ENCODE measurements around the gene OR11H7. TPM values are rescaled to one million over a fixed set of nuclear protein-coding genes. Genes with fewer than 3 reads are reported as not detected.
"Not testable (repeated sequence)": the region's sequence is repeated elsewhere in the genome, so short reads cannot be mapped to it uniquely, and the experiment has no call there.

OR11H7 gene
- not detected in 2 replicates for total RNA-seq (2014; rRNA removed; shearing (Covaris generic))
- polyA plus RNA-seq (2015; cell fraction: cytosol; rRNA removed): not detected in 2 replicates
- not detected in 2 replicates for polyA plus RNA-seq (2015; cell fraction: nucleus; rRNA removed)

DNA sequence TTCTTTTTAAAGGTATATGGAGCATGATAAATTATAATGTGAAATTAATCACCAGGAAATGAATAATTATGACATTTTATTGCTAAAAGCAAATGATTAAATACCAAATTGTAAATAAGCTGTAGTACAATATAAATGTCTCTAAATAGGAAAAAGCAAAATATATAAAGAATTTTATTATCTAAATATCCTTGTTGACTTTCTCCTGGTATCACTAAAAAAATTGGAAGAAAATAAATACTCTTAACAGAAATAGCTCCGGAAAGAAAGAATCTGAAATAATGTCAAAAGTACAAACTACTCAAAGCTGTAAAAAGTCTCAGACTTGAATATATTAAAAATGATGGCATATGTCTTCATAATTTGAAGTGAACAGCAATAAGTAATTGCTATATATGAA lies at the start of gene OR11H7:
OR11H7 (plus strand) TSS at position 301 of the 400 bp plus-strand sequence.
- DNase-seq (ENCODE audit: low read depth): no peak

DNA sequence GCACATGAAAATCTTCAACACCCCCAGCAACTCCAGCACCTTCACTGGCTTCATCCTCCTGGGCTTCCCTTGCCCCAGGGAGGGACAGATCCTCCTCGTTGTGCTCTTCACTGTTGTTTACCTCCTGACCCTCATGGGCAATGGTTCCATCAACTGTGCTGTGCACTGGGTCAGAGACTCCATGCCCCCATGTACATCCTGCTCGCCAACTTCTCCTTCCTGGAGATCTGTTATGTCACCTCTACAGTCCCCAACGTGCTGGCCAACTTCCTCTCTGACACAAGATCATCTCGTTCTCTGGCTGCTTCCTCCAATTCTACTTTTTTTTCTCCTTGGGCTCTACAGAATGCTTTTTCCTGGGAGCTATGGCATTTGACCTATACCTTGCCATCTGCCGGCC lies 49.6 kb upstream of the OR11H7 start:
- no peak for DNase-seq (ENCODE audit: low read depth)

- no peak for DNase-seq (ENCODE audit: low read depth)
Observed at GRCh38 chr14:20179880-20180279, 48.9 kb upstream of the OR11H7 start.

DNA sequence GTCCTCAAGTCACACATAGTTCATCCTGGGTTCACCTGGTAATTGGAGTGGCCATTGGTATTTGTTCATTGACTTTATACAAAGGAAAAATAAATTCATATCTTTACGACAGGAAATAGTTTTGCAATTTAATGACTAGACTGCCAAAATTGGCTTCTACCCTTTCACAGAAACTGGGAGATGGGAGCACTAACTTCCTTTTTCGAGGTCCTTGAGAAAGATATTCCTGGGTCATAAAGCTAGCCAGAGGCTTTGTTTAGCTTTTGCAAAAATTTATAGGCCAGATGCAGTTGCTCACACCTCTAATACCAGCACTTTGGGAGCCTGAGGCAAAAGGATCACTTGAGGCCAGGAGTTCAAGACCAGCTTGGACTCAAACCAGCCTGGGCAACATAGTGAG lies 48.3 kb upstream of the OR11H7 start:
- no peak for DNase-seq (ENCODE audit: low read depth)

DNA sequence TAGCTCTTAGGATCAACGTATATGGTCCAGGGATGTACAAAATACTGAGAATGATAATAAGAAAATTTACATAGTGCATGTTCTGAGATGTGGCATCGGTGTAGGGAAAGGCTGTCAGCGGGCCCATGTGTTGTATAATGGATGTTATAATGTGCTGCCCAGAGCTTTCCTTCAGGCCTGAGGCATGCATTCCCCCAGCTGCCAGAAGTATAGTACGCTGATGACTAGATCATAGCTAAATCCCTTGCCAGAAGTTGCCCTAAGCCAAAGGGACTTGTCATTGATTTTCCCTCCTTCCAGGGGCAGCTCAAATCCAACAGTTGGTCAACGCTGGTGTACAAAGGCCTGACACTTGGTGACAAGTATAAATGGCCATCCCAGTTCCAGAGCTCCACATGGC lies 44.6 kb upstream of the OR11H7 start:
- DNase-seq (ENCODE audit: low read depth): no peak

GRCh38 chr14:20190596-20190995 lies 38.2 kb upstream of the OR11H7 start, which contains the start of gene OR11G2:
Gene OR11G2 (plus strand): TSS chr14:20190896. CDS start chr14:20197438, 6,542 bp downstream.
- DNase-seq (ENCODE audit: low read depth): no peak

- no peak for DNase-seq (ENCODE audit: low read depth)
Observed at GRCh38 chr14:20191396-20191795, 37.4 kb upstream of the OR11H7 start.

- no peak for DNase-seq (ENCODE audit: low read depth)
Observed at GRCh38 chr14:20194101-20194500, 34.7 kb upstream of the OR11H7 start.

- DNase-seq (ENCODE audit: low read depth): not testable (repeated sequence)
Observed at GRCh38 chr14:20195170-20195569, 33.6 kb upstream of the OR11H7 start.

GRCh38 chr14:20195911-20196310 lies 32.9 kb upstream of the OR11H7 start:
- DNase-seq (ENCODE audit: low read depth): peak; percentile 4

GRCh38 chr14:20197459-20197858 lies 31.3 kb upstream of the OR11H7 start:
- DNase-seq (ENCODE audit: low read depth): no peak

DNA sequence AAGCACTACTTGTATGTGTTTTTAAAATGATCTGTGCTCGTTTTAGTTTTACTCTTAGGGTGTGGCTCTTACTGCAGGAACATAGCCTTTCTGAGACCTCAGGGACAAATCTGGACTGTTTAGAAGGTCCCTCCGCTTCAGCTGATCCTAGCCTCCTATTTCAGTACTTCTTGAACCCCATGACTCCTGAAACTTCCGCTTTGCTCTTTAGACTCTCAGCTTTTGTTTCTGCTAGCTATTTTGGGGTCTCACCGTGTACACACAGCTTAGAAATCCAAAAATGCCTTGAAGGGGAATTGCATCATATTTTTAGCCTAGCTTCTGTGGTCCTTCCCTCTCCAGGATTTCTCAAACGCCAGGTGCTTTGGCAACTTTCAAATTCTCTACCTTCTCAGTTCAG lies 29.8 kb upstream of the OR11H7 start:
- DNase-seq (ENCODE audit: low read depth): no peak

DNA sequence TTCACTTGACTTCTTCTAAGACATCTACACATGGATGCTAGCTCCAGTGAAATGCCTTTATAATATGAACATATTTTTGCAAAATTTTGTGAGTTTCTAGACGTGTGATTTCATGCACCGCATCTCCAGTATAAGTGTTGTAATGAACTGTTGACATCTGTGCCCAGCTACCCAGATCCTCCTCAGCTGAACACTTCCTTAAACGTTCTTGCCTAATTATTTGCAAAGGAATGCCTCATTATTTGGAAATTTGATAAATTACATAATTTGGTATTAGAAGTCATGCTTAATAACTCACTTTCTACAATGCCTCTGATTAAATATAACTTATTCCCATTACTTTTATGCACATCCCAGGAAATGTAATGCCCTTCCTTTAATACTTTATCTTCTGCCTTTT lies 24.1 kb upstream of the OR11H7 start:
- DNase-seq (ENCODE audit: low read depth): no peak

DNA sequence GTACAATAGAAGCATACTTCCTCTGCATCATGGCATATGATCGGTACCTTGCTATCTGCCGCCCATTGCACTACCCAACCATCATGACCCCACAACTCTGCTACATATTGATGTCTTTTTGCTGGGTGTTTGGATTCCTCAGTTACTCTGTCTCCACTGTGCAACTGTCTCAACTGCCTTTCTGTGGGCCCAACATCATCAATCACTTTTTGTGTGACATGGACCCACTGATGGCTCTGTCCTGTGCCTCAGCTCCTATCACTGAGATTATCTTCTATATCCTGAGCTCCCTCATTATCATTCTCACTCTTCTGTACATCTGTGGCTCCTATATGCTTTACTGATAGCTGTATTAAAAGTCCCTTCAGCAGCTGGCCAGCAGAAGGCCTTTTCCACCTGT lies 19.2 kb upstream of the OR11H7 start:
- DNase-seq (ENCODE audit: low read depth): no peak

DNA sequence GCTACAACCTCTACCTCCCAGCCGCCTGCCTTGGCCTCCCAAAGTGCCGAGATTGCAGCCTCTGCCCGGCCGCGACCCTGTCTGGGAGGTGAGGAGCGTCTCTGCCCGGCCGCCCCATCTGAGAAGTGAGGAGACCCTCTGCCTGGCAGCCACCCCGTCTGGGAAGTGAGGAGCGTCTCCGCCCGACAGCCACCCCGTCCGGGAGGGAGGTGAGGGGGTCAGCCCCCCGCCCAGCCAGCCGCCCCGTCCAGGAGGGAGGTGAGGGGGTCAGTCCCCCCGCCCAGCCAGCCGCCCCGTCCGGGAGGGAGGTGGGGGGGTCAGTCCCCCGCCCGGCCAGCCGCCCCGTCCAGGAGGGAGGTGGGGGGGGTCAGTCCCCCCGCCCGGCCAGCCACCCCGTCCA lies 16.4 kb upstream of the OR11H7 start:
- DNase-seq (ENCODE audit: low read depth): not testable (repeated sequence)

GRCh38 chr14:20215196-20215595 lies 13.6 kb upstream of the OR11H7 start:
- peak; percentile 4 for DNase-seq (ENCODE audit: low read depth)

DNA sequence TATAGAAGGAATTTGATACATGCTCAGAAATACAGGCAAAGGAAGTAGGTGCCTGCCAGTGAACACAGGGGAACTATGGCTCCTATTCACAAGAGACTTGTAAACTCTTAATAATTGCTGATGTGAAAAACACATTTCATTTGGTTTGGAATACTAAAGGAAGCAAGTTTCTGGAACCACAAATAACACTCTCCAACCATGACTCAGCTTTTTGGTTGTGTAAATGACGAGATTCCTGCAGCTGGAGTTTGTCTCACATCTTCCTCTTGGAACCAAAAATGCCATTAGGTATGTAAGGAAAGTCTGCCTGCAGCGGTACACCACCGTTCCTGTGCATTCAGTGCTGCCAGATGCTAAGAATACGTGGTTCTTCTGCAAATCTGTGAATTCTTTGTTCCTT lies 9.7 kb upstream of the OR11H7 start:
- DNase-seq (ENCODE audit: low read depth): peak; percentile 35

- no peak for DNase-seq (ENCODE audit: low read depth)
Observed at GRCh38 chr14:20223410-20223809, 5.4 kb upstream of the OR11H7 start, which contains the start of gene OR11H6. Gene OR11H6 (plus strand): TSS chr14:20223710. CDS start chr14:20223710, 0 bp downstream.

GRCh38 chr14:20235415-20235814 lies 6.6 kb downstream of the OR11H7 start:
- DNase-seq (ENCODE audit: low read depth): not testable (repeated sequence)

DNA sequence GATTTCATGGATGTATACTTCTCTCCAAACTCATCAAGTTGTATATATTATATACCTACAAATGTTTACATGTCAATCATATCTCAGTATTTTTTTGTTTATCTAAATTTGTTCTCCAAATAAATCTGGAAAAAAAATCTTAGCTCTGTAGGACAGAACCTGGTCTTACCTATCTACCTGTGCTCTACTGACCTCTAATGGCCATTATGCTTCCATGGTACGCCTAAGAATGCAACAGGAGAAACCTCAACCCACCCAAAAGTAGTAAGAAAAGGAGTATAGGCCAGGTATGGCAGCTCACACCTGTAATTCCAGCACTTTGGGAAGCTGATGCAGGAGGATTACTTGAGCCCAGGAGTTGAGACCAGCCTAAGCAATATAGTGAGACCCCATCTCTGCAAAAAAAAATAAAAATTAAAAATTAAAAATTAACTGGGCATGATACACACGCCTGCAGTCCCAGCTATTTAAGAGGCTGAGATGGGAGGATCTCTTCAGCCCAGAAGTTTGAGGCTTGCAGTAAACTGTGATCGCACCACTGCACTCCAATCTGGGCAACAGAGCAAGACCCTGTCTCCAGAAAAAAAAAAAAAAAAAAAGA lies 19.0 kb downstream of the OR11H7 start:
- no peak for DNase-seq (ENCODE audit: low read depth)

GRCh38 chr14:20262642-20263128 lies 33.9 kb downstream of the OR11H7 start:
- peak; percentile 91 for DNase-seq (ENCODE audit: low read depth)

- DNase-seq (ENCODE audit: low read depth): peak; percentile 27
Observed at GRCh38 chr14:20264361-20264760, 35.6 kb downstream of the OR11H7 start.

- DNase-seq (ENCODE audit: low read depth): no peak
Observed at GRCh38 chr14:20274062-20274461, 45.3 kb downstream of the OR11H7 start.

Data from HT1080 (cell line).